GM19452 (cell line): Measurements from ENCODE around the gene TRPC4AP.
"Not testable (repeated sequence)": the region's sequence is repeated elsewhere in the genome, so short reads cannot be mapped to it uniquely, and the experiment has no call there.

Experiments used
- ATAC-seq: cut with Tn5 transposase; IDR thresholded peaks from one replicate; pipeline ENCODE4 v1.9.1; 2021; ENCODE audit not compliant: unreplicated experiment

Gene TRPC4AP

GRCh38 chr20:35060168-35060567 lies 32.4 kb downstream of the TRPC4AP start:
- ATAC-seq = no peak

- no peak for ATAC-seq
Observed at GRCh38 chr20:35059612-35060011, 33.0 kb downstream of the TRPC4AP start.

- no peak for ATAC-seq
Observed at GRCh38 chr20:35059110-35059509, 33.5 kb downstream of the TRPC4AP start.

- no peak for ATAC-seq
Observed at GRCh38 chr20:35055445-35056276, 36.9 kb downstream of the TRPC4AP start.

GRCh38 chr20:35054814-35055213 lies 37.8 kb downstream of the TRPC4AP start:
- no peak for ATAC-seq

GRCh38 chr20:35052616-35053015 lies 40.0 kb downstream of the TRPC4AP start:
- ATAC-seq = not testable (repeated sequence)

- no peak for ATAC-seq
Observed at GRCh38 chr20:35049776-35050352, 42.7 kb downstream of the TRPC4AP start.

GRCh38 chr20:35048739-35049138 lies 43.9 kb downstream of the TRPC4AP start:
- no peak for ATAC-seq

- no peak for ATAC-seq
Observed at GRCh38 chr20:35042268-35042667, 50.3 kb downstream of the TRPC4AP start.

- no peak for ATAC-seq
Observed at GRCh38 chr20:35040646-35041045, 52.0 kb downstream of the TRPC4AP start.

- no peak for ATAC-seq
Observed at GRCh38 chr20:35039846-35040489, 52.6 kb downstream of the TRPC4AP start.

GRCh38 chr20:35039146-35039545 lies 53.5 kb downstream of the TRPC4AP start:
- no peak for ATAC-seq

GRCh38 chr20:35034145-35034544 lies 58.5 kb downstream of the TRPC4AP start:
- no peak for ATAC-seq

GRCh38 chr20:35030136-35030535 lies 62.5 kb downstream of the TRPC4AP start:
- no peak for ATAC-seq

GRCh38 chr20:35027301-35027700 lies 65.3 kb downstream of the TRPC4AP start:
- ATAC-seq = no peak

- no peak for ATAC-seq
Observed at GRCh38 chr20:35025116-35025515, 67.5 kb downstream of the TRPC4AP start.

GRCh38 chr20:35023624-35024023 lies 69.0 kb downstream of the TRPC4AP start:
- ATAC-seq = no peak

- no peak for ATAC-seq
Observed at GRCh38 chr20:35021831-35022230, 70.8 kb downstream of the TRPC4AP start.

GRCh38 chr20:35021063-35021462 lies 71.5 kb downstream of the TRPC4AP start:
- ATAC-seq = no peak

GRCh38 chr20:35020108-35020928 lies 72.3 kb downstream of the TRPC4AP start:
- no peak for ATAC-seq
